HG02973 (cell line): Measurements from ENCODE around the gene COL27A1.

Source experiments
- ATAC-seq: cut with Tn5 transposase; IDR thresholded peaks from one replicate; pipeline ENCODE4 v1.9.1; 2021; ENCODE audit warnings: moderate library complexity; ENCODE audit not compliant: unreplicated experiment

COL27A1 gene

GRCh38 chr9:114281473-114282103, 126.3 kb downstream of the COL27A1 start:
- ATAC-seq = no peak

GRCh38 chr9:114282104-114282485, 126.8 kb downstream of the COL27A1 start:
- no peak for ATAC-seq

GRCh38 chr9:114282507-114282906, 127.2 kb downstream of the COL27A1 start:
- ATAC-seq = no peak

DNA sequence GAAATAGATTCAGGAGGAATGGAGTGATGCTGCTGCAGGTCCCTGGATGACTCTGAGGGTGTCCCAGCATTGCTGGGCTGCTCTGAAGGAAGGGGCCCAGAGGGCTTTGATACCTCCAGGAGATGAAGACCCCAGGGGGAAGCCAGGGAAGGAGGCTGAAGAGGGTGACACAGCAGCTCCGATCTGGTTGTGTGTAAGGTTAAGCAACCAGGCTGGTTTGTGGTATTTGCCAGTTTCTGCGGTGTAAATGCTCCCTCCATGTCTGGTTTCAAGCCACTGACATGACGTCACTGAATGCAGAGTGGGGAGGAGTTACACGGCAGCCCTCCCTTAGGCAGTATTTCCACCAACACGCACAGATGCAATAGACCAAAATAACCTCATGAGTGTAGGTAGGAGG, 127.6 kb downstream of the COL27A1 start:
- no peak for ATAC-seq

DNA sequence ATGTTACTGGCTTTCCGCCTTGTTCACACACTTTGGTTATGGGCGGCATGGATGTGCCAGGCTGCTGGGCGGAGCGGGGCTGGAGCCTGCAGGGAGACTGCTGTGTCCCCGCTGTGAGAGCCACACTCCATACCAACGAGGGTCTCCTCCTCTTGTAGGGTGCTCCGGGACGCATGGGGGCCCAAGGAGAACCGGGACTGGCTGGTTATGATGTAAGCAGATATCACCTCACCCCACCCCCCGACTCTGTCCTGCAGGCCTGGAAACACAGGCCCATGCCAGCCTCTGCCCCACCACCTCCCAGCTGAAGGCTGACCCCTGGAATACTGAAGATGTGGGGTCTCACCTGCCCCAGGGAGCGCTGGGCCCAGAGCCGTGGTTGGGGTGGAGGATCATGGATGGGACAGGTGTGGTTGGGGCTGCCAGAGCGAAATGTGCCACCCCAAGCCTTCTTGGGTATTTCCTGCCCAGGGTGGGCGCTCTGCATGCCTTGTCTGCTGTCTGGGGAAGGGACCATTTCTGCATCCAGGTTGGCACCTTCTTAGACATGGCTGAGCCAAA, 128.3 kb downstream of the COL27A1 start:
- no peak for ATAC-seq

GRCh38 chr9:114284316-114285060, 129.2 kb downstream of the COL27A1 start:
- ATAC-seq = no peak

DNA sequence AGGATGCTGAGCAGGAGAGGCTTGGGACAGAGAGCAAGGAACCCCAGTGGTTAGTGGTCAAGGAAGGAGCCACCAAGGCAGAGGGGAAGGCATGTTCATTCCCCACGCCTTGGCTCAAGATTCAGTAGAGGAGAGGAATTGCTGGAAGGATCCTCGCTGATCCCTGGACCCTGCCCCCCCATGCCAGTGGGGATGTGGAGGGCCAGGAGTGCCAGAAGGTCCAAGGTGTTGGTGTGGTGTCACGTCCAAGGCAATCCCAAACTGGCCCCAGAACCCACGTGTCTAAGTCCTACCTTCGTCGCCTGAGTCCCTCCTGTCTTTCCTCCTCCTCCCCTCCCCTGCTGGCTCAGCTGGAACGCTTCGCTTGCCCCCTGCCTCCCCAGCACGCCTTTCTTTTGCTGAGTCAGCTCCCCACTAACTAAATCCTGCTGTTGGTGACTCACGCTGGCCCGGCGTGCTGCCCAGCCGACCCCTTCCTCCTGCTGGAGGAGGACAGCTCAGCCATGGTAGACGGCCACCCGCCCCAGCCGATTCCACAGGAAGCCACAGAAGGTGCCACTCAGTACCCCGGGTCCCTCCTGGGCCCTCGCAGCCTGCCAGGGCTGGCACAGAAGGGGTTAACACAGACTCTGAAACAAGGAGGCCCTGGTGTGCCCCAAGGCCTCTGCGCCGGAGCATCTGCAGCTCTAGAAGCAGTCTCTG, 130.0 kb downstream of the COL27A1 start:
- no peak for ATAC-seq

- ATAC-seq = no peak
Observed at GRCh38 chr9:114286146-114286679, 130.9 kb downstream of the COL27A1 start.

GRCh38 chr9:114287001-114287762, 131.8 kb downstream of the COL27A1 start:
- no peak for ATAC-seq

- no peak for ATAC-seq
Observed at GRCh38 chr9:114287763-114288192, 132.4 kb downstream of the COL27A1 start.

- ATAC-seq = no peak
Observed at GRCh38 chr9:114288193-114289091, 133.1 kb downstream of the COL27A1 start.

- ATAC-seq = no peak
Observed at GRCh38 chr9:114289106-114289505, 133.8 kb downstream of the COL27A1 start.

DNA sequence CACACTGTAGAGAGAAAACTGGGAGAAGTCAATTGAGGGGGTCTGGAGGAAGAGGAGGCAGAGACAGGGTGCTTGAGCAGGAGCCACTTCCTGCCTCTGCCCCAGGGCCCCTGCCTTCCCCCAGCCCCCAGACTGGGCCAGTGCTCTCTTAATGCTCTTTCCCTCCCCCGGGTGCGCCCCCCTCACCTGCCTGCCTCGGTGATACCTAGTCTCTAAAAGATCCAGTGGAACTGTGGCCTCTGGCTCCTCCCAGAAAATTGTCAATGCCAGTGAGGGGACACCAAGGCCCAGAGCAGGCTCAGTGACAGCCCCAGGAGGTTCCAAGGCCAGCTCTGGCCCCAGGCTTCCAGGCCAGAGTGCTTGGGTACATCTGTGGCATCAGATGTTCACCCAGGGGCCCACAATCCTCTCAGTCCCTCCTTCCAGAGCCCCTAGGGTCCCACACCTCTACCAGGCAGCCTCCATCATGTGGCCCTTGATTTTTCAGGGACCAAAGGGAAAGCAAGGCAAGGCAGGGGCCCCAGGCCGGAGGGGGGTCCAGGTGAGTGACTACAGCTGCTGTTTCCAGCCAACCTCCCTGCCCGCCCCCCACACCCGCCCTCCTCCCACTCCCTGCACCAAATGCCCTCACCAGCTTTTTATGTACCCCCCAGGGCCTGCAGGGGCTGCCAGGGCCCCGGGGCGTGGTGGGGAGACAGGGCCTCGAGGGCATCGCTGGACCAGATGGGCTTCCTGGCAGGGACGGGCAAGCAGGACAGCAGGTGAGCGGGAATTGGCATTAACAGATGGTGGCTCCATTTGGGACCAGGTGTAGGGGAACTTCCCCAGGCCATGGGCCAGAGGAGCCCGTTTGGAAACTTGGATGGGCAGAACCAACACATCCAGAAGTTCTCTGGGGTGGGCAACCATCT, 134.5 kb downstream of the COL27A1 start:
- ATAC-seq = no peak

- no peak for ATAC-seq
Observed at GRCh38 chr9:114290561-114290986, 135.2 kb downstream of the COL27A1 start.

GRCh38 chr9:114291064-114291474, 135.7 kb downstream of the COL27A1 start:
- no peak for ATAC-seq

DNA sequence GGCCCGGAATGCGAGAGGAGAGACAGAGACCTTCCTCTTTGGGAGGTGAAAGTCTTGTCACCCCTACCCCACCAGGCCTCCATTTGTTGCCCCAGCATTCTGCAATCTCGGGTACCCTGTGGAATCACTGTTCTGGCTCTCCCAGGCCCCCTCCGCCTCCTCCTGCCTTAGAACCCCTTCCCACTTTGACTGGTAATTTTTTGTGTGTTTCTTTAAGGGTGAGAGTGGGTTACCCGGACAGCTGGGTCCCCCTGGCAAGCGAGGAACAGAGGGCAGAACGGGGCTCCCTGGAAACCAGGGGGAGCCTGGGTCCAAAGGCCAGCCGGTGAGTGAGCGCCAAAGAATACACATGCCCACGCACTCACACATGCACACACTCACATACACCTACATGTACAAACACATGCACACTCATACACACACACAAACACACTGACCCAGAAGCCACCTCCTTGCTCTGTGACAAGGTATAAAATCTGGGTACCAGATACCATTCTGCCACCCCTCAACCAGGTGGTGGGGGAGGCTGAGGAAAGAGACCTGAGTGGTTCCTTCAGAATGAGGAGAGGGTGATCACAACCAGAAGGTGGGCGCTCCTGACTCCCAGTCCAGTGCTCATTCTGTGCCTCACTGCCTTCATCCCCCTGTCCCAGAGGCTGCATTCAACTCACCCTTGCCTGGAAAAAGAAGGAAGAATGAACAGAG, 136.7 kb downstream of the COL27A1 start:
- no peak for ATAC-seq

DNA sequence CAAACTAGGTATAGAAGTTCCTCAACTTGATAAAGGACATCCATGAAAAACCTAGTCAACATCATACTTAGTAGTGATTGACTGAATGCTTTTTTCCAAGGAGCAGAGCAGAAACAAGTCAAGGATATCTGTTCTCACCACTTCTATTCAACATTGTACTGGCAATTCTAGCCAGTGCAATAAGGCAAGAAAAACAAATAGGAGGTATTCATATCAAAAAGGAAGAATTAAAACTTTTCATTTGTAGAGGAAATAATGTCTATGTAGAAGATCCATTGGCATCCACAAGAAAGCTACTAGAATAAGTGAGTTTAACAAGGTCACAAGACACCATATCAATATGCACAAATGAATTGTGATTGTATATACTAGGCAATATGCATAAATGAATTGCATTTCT, 139.3 kb downstream of the COL27A1 start:
- no peak for ATAC-seq

DNA sequence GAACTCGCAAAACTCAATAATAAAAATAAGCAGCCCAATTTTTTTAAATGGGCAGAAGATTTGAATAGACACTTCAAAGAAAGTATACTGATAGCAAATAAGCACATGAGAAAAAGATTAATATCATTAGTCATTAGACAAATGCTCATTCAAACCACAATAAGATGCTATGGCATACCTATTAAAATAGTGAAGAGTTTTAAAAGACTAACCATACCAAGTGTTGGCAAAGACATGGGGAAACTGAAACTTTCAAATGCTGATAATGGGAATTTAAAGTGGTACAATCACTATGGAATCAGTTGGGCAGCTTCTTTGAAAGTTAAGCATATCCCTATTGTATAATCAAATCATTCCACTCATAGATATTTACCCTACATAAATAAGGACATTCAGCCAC, 141.0 kb downstream of the COL27A1 start:
- ATAC-seq = no peak
